Activated T-cell treated with anti-CD3 and anti-CD28 coated beads, Interleukin-2, amount 50 U/mL, for 72 hours (primary cell): ENCODE results near the gene EXOC4. TPM values are rescaled to one million over a fixed set of nuclear protein-coding genes. Genes with fewer than 3 reads are reported as not detected.

Source experiments
- ATAC-seq, 2 donors: fragments of 150-1000 bp; cut with Tn5 transposase; replicated peaks in 1 of 2; 2 replicates each; pipeline ENCODE4 v1.10.0; 2021; ENCODE audit warnings: moderate library complexity in 2 of 2, mild to moderate bottlenecking in 1 of 2
- DNase-seq, 2 donors: peaks; one replicate each; pipeline ENCODE4 v3.0.0; 2021 to 2022; ENCODE audit warnings: mixed read lengths in 1 of 2
- H3K27ac Mint-ChIP-seq: one replicate; pipeline ENCODE4 v1.8.0; 2022; ENCODE audit warnings: mild to moderate bottlenecking, moderate library complexity, mixed read lengths
- H3K27me3 Mint-ChIP-seq: one replicate; pipeline ENCODE4 v1.8.0; 2022; ENCODE audit warnings: low read depth, mixed read lengths
- H3K36me3 Mint-ChIP-seq, 2 donors: one replicate each; pipeline ENCODE4 v1.8.0; 2022; ENCODE audit warnings: mixed read lengths in 2 of 2, mild to moderate bottlenecking in 1 of 2; ENCODE audit not compliant: insufficient read depth in 2 of 2
- H3K4me1 Mint-ChIP-seq: one replicate; pipeline ENCODE4 v1.8.0; 2022; ENCODE audit warnings: low read depth, mixed read lengths
- H3K4me3 Mint-ChIP-seq, 2 donors: one replicate each; pipeline ENCODE4 v1.8.0; 2022; ENCODE audit warnings: mild to moderate bottlenecking in 2 of 2, mixed read lengths in 2 of 2, moderate library complexity in 2 of 2
- H3K9me3 Mint-ChIP-seq, 2 donors: one replicate each; pipeline ENCODE4 v1.8.0; 2022; ENCODE audit warnings: mixed read lengths in 2 of 2
- total RNA-seq, 2 donors: library from RNA; stranded (reverse); gene quantifications; one replicate each; pipeline ENCODE4 v1.2.3, GENCODE V29; 2022

EXOC4 gene
- total RNA-seq, 2 donors from 2014 or later: 74.1 to 76.3 TPM

DNA sequence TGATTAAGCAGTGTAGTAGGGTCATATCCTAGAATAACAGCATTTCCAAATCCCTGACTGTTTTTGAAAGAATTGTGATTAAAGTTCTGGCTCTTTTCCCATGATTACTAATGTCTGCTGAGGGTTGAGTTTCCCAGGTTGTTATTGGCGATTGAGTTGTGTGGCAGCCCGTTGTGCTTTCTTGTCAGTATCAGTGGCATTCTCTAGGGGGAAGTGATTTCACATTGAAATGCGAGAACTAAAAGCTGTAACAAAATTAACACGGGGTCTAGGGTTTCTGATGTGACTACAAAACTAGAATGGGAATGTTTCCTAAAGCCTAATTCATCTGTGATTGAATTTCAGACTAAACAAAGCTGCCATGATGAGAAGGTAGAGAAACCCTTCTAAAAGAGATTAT lies 349.4 kb downstream of the EXOC4 start:
- DNase-seq: no peak
- Mint-ChIP-seq H3K27ac (no peak overlapping the region), H3K36me3 (peaks cover 0 to 1% of the 10 kb centered on the region in 2 donors), H3K27me3 (no peaks in the 10 kb centered on the region), H3K4me1 (no peaks in the 10 kb centered on the region), H3K9me3 (no peaks in the 10 kb centered on the region), H3K4me3 (no peak overlapping the region)
- ATAC-seq: no peak

- Mint-ChIP-seq H3K27ac (no peak overlapping the region), H3K9me3 (no peaks in the 10 kb centered on the region), H3K4me1 (no peaks in the 10 kb centered on the region)
Observed at GRCh38 chr7:133606991-133607390, 354.1 kb downstream of the EXOC4 start.

DNA sequence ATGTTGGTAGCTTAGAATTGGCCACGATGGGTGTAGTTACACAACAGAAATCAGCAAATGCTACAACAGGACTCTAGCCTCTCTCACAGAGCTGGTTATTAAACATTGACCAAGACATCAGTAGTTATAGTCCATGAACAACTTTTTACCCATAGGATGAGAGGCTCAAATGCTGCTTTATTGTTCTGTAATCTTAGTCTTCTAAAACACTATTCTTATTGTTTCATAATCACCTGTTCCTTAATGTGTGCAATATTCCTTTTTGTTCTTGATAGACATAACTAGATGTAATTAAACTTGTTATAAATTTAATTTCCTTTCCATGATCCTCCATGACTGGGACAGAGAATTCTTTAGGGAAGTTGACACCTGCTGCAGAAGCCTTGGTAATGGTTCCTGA lies 356.9 kb downstream of the EXOC4 start:
- Mint-ChIP-seq H3K27me3 (no peaks in the 10 kb centered on the region), H3K9me3 (peaks cover 0 to 2% of the 10 kb centered on the region in 2 donors), H3K36me3 (peaks cover 0 to 1% of the 10 kb centered on the region in 2 donors), H3K4me1 (no peaks in the 10 kb centered on the region), H3K27ac (no peak overlapping the region), H3K4me3 (no peak overlapping the region)
- no peak for DNase-seq
- ATAC-seq: no peak

More at GRCh38 chr7:133606991-133607390, 354.1 kb downstream of the EXOC4 start:
- DNase-seq (no peak), ATAC-seq (no peak)
- Mint-ChIP-seq H3K4me3 (no peak overlapping the region), H3K27me3 (no peaks in the 10 kb centered on the region), H3K36me3 (peaks cover 0 to 1% of the 10 kb centered on the region in 2 donors)

DNA sequence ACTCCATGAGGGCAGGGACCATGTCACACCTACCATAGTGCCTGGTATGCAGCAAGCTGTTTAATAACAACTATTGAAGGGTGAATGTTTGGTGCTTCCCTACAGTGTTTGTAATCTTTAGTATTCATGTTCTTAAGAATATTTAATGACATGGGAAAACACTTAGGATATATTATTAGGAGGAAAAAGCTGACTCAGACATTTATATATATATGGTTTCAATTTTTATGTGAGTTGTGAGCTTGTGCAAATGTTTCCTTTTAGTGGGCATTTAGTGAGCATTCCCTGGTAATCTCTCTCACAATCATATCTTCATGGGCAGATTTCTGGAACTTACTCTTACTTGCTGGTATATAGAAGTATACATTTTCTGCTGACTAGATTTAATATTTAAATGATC lies 359.1 kb downstream of the EXOC4 start:
- H3K4me1 Mint-ChIP-seq: no peaks in the 10 kb centered on the region
- peaks cover 0 to 2% of the 10 kb centered on the region in 2 donors for H3K9me3 Mint-ChIP-seq
- H3K4me3 Mint-ChIP-seq: no peak overlapping the region
- H3K36me3 Mint-ChIP-seq: no peaks in the 10 kb centered on the region
- no peak overlapping the region for H3K27ac Mint-ChIP-seq
- no peaks in the 10 kb centered on the region for H3K27me3 Mint-ChIP-seq
- no peak for ATAC-seq
- DNase-seq: no peak

- DNase-seq: no peak
- H3K4me3 Mint-ChIP-seq: no peak overlapping the region
- no peaks in the 10 kb centered on the region for H3K36me3 Mint-ChIP-seq
- H3K4me1 Mint-ChIP-seq: no peaks in the 10 kb centered on the region
- H3K9me3 Mint-ChIP-seq: peaks cover 0 to 2% of the 10 kb centered on the region in 2 donors
- H3K27me3 Mint-ChIP-seq: no peaks in the 10 kb centered on the region
- no peak overlapping the region for H3K27ac Mint-ChIP-seq
- ATAC-seq: no peak
Observed at GRCh38 chr7:133613250-133613790, 360.4 kb downstream of the EXOC4 start.

- no peaks in the 10 kb centered on the region for H3K27me3 Mint-ChIP-seq
- no peak overlapping the region for H3K4me3 Mint-ChIP-seq
- no peak overlapping the region for H3K27ac Mint-ChIP-seq
- no peaks in the 10 kb centered on the region for H3K36me3 Mint-ChIP-seq
- ATAC-seq (no peak), DNase-seq (no peak)
- H3K4me1 Mint-ChIP-seq: no peaks in the 10 kb centered on the region
- peaks cover 0 to 2% of the 10 kb centered on the region in 2 donors for H3K9me3 Mint-ChIP-seq
Observed at GRCh38 chr7:133614251-133614650, 361.4 kb downstream of the EXOC4 start.

DNA sequence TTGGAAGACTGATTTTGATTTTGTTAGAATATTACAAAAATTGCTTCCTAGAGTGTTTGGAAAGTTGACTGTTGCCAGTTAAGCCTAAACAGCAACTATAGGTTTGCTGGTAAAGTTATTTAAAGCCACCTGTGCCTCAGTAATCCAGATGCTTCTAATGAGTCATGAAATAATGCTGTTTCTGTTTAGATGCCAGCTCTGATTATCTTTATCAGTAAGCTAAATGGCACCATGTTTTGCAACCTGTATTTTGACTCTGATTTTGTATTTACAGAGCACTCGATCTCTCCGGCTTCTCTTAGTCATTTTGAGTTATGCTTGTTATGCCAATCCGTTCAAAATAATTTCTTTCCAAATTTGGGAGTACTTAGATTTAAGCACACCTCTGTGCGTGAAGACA lies 366.1 kb downstream of the EXOC4 start:
- H3K4me3 Mint-ChIP-seq: no peak overlapping the region
- H3K27ac Mint-ChIP-seq: no peak overlapping the region

DNA sequence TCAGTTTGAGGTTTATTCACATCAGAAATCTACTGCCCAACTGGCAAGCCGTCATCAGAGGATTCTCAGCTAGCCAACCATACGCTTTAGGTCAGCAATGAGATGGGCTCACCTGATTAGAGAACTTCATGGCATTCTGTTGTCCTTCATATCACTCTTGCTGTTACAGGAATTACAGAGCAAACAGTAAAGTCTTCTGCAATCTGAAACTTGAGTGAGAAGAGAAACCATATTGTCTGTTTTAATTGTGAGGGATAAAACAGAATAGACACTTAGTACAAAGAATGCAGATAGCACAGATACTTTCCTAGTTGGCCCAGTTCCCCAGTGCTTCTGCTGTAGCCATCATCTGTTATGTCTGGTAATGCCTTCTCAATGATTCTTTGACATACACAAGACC lies 366.6 kb downstream of the EXOC4 start:
- Mint-ChIP-seq H3K36me3 (no peaks in the 10 kb centered on the region), H3K9me3 (no peaks in the 10 kb centered on the region), H3K27me3 (no peaks in the 10 kb centered on the region), H3K27ac (no peak overlapping the region), H3K4me3 (no peak overlapping the region), H3K4me1 (no peaks in the 10 kb centered on the region)
- no peak for DNase-seq
- ATAC-seq: no peak

More for the DNA sequence above, 366.1 kb downstream of the EXOC4 start:
- DNase-seq: no peak
- H3K4me1 Mint-ChIP-seq: no peaks in the 10 kb centered on the region
- H3K27me3 Mint-ChIP-seq: no peaks in the 10 kb centered on the region
- ATAC-seq: no peak
- H3K36me3 Mint-ChIP-seq: no peaks in the 10 kb centered on the region
- H3K9me3 Mint-ChIP-seq: no peaks in the 10 kb centered on the region

- peaks cover 0 to 2% of the 10 kb centered on the region in 2 donors for H3K9me3 Mint-ChIP-seq
- DNase-seq (no peak), ATAC-seq (no peak)
- no peak overlapping the region for H3K27ac Mint-ChIP-seq
- no peaks in the 10 kb centered on the region for H3K4me1 Mint-ChIP-seq
- no peaks in the 10 kb centered on the region for H3K27me3 Mint-ChIP-seq
- H3K4me3 Mint-ChIP-seq: no peak overlapping the region
- peaks cover 0 to 3% of the 10 kb centered on the region in 2 donors for H3K36me3 Mint-ChIP-seq
Observed at GRCh38 chr7:133623721-133624120, 370.8 kb downstream of the EXOC4 start.

DNA sequence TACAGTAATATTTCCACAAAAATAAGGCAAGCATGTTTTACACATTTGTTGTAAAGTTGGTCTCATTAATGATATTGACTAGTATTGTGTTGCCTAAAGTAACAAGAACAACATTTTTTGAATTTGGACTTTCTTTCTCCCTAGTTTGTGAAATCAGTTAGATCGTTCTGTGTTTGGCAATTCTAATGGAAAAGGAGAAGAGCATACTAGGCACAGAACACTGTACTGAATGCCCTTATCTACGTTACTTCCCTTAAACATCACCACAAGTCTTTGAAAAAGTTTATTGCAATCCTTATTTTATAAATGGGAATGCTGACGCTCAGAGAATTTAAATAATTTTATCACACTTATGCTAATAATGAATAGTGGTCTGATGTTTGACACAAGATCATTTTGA lies 372.2 kb downstream of the EXOC4 start:
- no peak overlapping the region for H3K27ac Mint-ChIP-seq
- no peak overlapping the region for H3K4me3 Mint-ChIP-seq
- no peaks in the 10 kb centered on the region for H3K4me1 Mint-ChIP-seq
- DNase-seq: no peak
- H3K27me3 Mint-ChIP-seq: no peaks in the 10 kb centered on the region
- ATAC-seq: no peak
- H3K36me3 Mint-ChIP-seq: peaks cover 3 to 4% of the 10 kb centered on the region in 2 donors
- H3K9me3 Mint-ChIP-seq: peaks cover 0 to 2% of the 10 kb centered on the region in 2 donors

DNA sequence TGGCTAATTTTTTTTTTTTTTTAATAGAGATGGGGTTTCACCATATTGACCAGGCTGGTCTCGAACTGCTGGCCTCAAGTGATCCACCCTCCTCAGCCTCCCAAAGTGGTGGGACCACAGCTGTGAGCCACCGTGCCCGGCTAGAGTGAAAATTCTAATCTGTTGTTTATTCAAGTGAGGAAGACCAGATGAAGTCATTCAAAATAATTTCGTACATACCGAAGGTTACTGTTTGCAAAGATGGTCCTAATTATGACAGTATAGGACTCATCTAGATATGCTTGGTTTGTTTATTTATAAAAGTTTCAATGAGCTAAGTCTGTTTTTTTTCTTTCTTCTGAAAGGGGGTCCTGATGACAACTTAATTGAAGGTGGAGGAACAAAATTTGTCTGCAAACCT lies 376.8 kb downstream of the EXOC4 start:
- ATAC-seq (no peak), DNase-seq (no peak)
- Mint-ChIP-seq H3K27me3 (no peaks in the 10 kb centered on the region), H3K4me3 (no peak overlapping the region), H3K36me3 (peaks cover 5 to 13% of the 10 kb centered on the region in 2 donors), H3K9me3 (peaks cover 0 to 2% of the 10 kb centered on the region in 2 donors), H3K4me1 (no peaks in the 10 kb centered on the region), H3K27ac (no peak overlapping the region)

DNA sequence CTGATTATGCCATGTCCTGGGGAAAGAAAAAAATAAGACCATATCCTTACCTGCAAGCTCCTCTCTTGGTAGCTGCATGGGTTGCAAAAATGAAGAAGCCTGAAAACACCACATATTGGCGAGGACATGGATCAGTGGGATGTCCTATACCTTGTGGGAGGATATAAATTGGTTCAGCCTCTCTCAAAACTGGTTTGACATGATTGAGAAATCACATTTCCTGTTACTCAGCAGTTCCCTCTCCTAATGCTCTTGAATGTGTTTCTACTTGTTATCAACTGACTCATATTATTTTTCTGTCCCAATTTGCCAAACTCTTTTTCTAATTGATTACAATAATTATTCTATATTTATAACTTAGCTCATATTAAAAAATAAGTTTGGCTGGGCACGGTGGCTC lies 380.2 kb downstream of the EXOC4 start:
- Mint-ChIP-seq H3K4me1 (no peaks in the 10 kb centered on the region), H3K36me3 (peaks cover 5 to 14% of the 10 kb centered on the region in 2 donors), H3K4me3 (no peak overlapping the region), H3K27ac (no peak overlapping the region), H3K27me3 (no peaks in the 10 kb centered on the region), H3K9me3 (peaks cover 0 to 2% of the 10 kb centered on the region in 2 donors)
- no peak for DNase-seq
- no peak for ATAC-seq

DNA sequence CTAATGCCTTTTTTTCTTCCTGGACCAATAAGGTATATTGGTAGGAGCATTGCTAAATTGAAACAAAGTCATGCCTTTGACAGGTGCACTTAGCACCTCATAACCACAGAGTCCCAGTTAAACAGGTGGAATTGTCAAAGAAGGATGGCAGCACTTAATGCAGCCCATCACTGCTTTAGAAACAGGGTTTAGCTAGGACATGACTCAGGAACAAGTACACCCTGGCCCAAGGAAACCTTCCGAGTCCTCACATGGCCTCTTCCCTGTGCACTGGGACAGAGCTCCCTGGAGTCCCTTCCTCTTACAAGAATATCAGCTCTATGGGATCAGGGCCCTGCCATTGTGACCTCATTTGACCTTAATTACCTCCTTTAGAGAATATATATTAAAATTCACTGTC lies 382.7 kb downstream of the EXOC4 start:
- Mint-ChIP-seq H3K27ac (no peak overlapping the region), H3K4me3 (no peak overlapping the region)
- DNase-seq: no peak

DNA sequence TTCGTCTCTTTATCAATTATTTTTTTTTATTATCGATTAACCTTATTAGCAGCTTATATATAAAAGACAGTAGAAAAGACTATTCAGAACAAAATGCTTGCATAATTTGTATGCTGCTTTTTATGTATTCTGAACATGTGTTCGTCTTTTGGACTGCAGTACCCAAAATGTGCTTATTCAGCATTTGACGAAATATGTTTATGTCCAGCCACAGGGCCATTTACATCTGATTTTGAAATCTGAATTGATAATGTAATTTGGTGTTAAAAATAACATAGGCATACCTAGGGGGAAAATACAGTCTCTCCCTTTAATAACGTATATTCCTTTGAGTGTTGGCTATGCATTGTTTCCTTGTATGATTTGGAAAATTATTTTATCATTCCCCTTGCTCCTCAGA lies 386.0 kb downstream of the EXOC4 start:
- Mint-ChIP-seq H3K4me3 (no peak overlapping the region), H3K36me3 (peaks cover 0 to 4% of the 10 kb centered on the region in 2 donors), H3K9me3 (no peaks in the 10 kb centered on the region), H3K4me1 (no peaks in the 10 kb centered on the region), H3K27ac (no peak overlapping the region), H3K27me3 (no peaks in the 10 kb centered on the region)
- no peak for DNase-seq
- ATAC-seq: no peak

More for the DNA sequence above, 382.7 kb downstream of the EXOC4 start:
- no peaks in the 10 kb centered on the region for H3K4me1 Mint-ChIP-seq
- ATAC-seq: no peak
- H3K9me3 Mint-ChIP-seq: no peaks in the 10 kb centered on the region
- no peaks in the 10 kb centered on the region for H3K27me3 Mint-ChIP-seq
- H3K36me3 Mint-ChIP-seq: peaks cover 2 to 7% of the 10 kb centered on the region in 2 donors
